Measurements from ENCODE around the gene SLC7A7.
"Not testable (repeated sequence)": the region's sequence is repeated elsewhere in the genome, so short reads cannot be mapped to it uniquely, and the experiment has no call there.

Gene SLC7A7

DNA sequence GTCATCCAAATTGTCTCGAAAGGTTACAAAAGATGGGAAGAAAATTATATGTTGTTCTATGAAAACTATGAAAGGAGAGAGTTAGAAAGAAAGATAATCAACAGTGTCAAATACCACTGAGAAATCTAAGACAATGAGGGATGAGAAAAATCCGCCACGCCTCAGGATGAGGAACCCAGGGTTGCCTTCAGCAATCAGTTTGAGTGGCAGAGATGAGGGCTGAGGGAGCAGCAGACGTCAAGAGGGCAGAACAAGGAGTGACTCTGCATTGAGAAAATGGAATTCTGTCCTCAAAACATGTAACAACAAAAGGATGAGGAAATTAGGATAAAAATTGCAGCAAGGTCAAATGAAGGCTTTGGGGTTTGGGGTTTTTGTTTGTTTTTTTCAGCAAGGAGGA, 67.0 kb downstream of the SLC7A7 start:
- Histone ChIP-seq H3K4me1 (ENCODE audit: control insufficient read depth, insufficient read depth, low read length) (no peaks in the 10 kb centered on the region), H3K36me3 (ENCODE audit: control insufficient read depth, insufficient read depth, low read length) (no peaks in the 10 kb centered on the region), H3K4me3 (ENCODE audit: low read length) (no peak overlapping the region), H3K27me3 (ENCODE audit: control insufficient read depth, insufficient read depth, low read length) (no peaks in the 10 kb centered on the region), H3K9me3 (ENCODE audit: control insufficient read depth, low read length) (no peaks in the 10 kb centered on the region), H3K9ac (ENCODE audit: low read length) (no peak overlapping the region)

DNA sequence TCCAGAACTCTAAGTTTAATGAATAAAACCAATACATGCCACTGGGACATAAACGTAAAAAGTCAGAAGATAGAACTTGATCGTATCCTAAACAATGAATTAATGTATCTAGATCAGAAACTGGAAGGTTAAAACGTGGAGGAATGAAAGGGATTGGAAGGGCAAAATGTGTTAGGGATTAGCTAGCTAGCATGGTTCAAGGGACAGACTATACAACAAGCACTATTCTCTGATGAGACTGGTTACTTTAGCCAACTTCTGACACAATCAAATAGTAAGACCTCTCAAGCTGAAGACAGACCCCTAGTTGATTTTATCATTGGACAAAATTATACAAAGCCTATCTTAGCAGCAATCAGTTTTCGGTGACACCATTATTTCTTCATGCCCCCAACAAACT, 67.5 kb downstream of the SLC7A7 start:
- Histone ChIP-seq H3K4me1 (ENCODE audit: control insufficient read depth, insufficient read depth, low read length) (no peaks in the 10 kb centered on the region), H3K9ac (ENCODE audit: low read length) (no peak overlapping the region), H3K9me3 (ENCODE audit: control insufficient read depth, low read length) (no peaks in the 10 kb centered on the region), H3K36me3 (ENCODE audit: control insufficient read depth, insufficient read depth, low read length) (no peaks in the 10 kb centered on the region), H3K4me3 (ENCODE audit: low read length) (no peak overlapping the region), H3K27me3 (ENCODE audit: control insufficient read depth, insufficient read depth, low read length) (no peaks in the 10 kb centered on the region)

DNA sequence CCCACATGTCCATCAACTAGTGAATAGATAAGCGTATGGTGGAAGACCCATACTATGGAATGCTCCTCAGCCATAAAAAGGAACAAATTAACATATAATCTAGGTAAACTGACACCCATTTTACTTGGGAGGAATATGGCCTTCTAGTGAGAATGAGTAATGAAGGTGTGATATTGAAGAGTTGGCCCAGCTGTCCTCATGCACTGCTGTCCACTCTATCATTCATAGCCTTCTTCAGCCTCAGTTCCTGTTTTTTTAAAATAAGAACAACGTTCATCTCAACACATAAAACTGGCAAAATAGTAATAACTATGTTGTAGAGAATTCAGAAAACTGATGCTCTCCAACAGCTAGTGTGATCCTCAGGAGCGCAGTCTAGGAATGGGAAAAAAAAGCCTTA, 75.2 kb downstream of the SLC7A7 start:
- Histone ChIP-seq H3K9ac (ENCODE audit: low read length) (no peak overlapping the region), H3K4me1 (ENCODE audit: control insufficient read depth, insufficient read depth, low read length) (no peaks in the 10 kb centered on the region), H3K27me3 (ENCODE audit: control insufficient read depth, insufficient read depth, low read length) (no peaks in the 10 kb centered on the region), H3K4me3 (ENCODE audit: low read length) (no peak overlapping the region), H3K9me3 (ENCODE audit: control insufficient read depth, low read length) (no peaks in the 10 kb centered on the region), H3K36me3 (ENCODE audit: control insufficient read depth, insufficient read depth, low read length) (no peaks in the 10 kb centered on the region)

DNA sequence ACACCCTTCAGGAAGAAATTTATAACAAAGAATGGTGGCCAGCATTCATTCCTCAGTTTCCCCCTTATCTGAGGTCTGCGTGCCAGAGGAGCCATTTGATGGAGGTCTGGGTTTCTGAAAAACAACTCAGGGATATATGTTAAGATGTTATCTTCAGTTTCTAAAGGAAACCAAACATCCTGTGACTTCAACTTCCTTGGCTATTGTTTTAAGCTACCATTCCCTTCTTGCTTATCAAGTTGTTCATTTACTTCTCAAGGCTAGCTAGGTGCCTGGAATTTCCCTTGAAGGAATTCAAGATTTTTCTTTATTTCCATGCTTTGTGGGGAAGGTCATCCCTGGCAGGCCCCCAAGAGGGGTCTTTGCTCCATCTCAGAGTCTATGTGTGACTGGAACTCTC, 75.8 kb downstream of the SLC7A7 start:
- no peak overlapping the region for H3K4me3 ChIP-seq (ENCODE audit: low read length)
- no peaks in the 10 kb centered on the region for H3K4me1 ChIP-seq (ENCODE audit: control insufficient read depth, insufficient read depth, low read length)
- H3K9ac ChIP-seq (ENCODE audit: low read length) = no peak overlapping the region
- no peaks in the 10 kb centered on the region for H3K27me3 ChIP-seq (ENCODE audit: control insufficient read depth, insufficient read depth, low read length)
- no peaks in the 10 kb centered on the region for H3K9me3 ChIP-seq (ENCODE audit: control insufficient read depth, low read length)
- H3K36me3 ChIP-seq (ENCODE audit: control insufficient read depth, insufficient read depth, low read length) = no peaks in the 10 kb centered on the region

DNA sequence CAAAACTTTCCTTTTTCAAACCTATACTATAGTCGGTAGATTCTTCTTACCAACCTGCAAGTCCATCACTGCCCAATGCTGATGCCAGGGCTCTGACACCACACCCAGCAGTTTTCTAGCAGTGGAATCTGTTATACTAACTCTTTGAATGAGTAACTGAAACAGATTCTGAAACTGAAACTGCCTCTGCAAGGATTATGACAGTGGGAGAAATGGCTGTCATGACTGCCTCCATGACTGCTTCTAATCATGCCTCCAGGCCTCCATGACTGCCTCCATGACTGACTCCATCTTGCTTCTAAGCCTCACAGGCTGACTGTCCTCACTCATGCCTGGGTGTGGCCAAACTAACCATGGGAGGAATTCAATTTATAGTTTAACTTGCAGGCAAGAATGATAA, 78.2 kb downstream of the SLC7A7 start:
- Histone ChIP-seq H3K4me1 (ENCODE audit: control insufficient read depth, insufficient read depth, low read length) (no peaks in the 10 kb centered on the region), H3K9me3 (ENCODE audit: control insufficient read depth, low read length) (no peaks in the 10 kb centered on the region), H3K9ac (ENCODE audit: low read length) (no peak overlapping the region), H3K36me3 (ENCODE audit: control insufficient read depth, insufficient read depth, low read length) (no peaks in the 10 kb centered on the region), H3K4me3 (ENCODE audit: low read length) (no peak overlapping the region), H3K27me3 (ENCODE audit: control insufficient read depth, insufficient read depth, low read length) (no peaks in the 10 kb centered on the region)

DNA sequence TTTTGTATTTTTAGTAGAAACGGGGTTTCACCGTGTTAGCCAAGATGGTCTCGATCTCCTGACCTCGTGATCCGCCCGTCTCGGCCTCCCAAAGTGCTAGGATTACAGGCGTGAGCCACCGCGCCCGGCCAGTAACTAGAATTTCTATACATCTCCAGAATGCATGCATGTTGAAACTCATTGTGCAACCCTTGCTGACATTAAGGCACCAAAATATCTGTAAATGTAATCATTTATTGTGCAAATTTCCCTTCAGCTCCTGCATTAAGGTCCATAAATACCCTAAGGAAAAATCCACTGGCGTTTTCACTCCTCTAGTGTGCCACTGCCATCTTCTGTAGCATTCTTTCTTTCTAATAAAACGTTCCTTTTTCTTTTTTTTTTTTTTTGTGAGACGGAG, 78.9 kb downstream of the SLC7A7 start:
- H3K9ac ChIP-seq (ENCODE audit: low read length); H3K4me1 ChIP-seq (ENCODE audit: control insufficient read depth, insufficient read depth, low read length); H3K36me3 ChIP-seq (ENCODE audit: control insufficient read depth, insufficient read depth, low read length); H3K9me3 ChIP-seq (ENCODE audit: control insufficient read depth, low read length); H3K4me3 ChIP-seq (ENCODE audit: low read length); H3K27me3 ChIP-seq (ENCODE audit: control insufficient read depth, insufficient read depth, low read length): not testable (repeated sequence)

DNA sequence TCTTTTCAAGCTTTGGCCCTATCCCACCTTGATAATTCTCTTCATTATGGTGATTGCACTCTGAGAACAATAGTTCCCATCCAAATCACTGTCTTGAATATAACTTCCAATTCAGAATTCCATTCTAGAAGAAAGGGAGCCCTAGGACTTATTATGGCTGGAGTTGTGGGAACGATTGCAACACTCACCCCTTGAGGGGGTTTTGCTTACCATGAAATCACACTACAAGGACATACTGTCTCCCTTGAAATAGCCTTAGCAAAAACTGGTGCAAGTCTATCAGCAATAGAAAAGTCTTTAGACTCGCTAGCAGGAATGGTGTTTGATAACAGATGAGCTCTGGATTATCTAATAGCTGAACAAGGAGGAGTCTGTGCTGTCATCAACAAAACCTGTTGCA, 80.1 kb downstream of the SLC7A7 start:
- H3K27me3 ChIP-seq (ENCODE audit: control insufficient read depth, insufficient read depth, low read length) = no peaks in the 10 kb centered on the region
- no peak overlapping the region for H3K4me3 ChIP-seq (ENCODE audit: low read length)
- H3K36me3 ChIP-seq (ENCODE audit: control insufficient read depth, insufficient read depth, low read length) = no peaks in the 10 kb centered on the region
- no peaks in the 10 kb centered on the region for H3K4me1 ChIP-seq (ENCODE audit: control insufficient read depth, insufficient read depth, low read length)
- no peaks in the 10 kb centered on the region for H3K9me3 ChIP-seq (ENCODE audit: control insufficient read depth, low read length)
- no peak overlapping the region for H3K9ac ChIP-seq (ENCODE audit: low read length)

DNA sequence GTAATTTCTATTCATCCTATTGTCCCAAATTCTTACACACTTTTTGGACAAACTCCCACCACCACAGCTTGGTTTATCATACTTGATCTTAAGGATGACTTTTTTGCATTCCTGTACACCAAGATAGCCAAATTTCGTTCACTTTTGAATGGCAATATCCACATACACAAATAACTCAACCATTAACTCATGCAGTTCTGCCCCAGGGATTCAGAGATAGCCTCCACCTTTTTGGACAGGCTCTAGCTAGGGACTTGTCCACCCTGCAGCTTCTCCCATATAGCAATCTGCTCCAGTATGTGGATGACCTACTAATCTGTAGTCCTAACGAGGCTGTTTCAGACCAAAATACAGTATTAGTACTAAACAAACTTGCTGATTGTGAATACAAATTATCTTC, 81.4 kb downstream of the SLC7A7 start:
- Histone ChIP-seq H3K27me3 (ENCODE audit: control insufficient read depth, insufficient read depth, low read length) (no peaks in the 10 kb centered on the region), H3K4me3 (ENCODE audit: low read length) (no peak overlapping the region), H3K36me3 (ENCODE audit: control insufficient read depth, insufficient read depth, low read length) (no peaks in the 10 kb centered on the region), H3K9me3 (ENCODE audit: control insufficient read depth, low read length) (no peaks in the 10 kb centered on the region), H3K9ac (ENCODE audit: low read length) (no peak overlapping the region), H3K4me1 (ENCODE audit: control insufficient read depth, insufficient read depth, low read length) (no peaks in the 10 kb centered on the region)

DNA sequence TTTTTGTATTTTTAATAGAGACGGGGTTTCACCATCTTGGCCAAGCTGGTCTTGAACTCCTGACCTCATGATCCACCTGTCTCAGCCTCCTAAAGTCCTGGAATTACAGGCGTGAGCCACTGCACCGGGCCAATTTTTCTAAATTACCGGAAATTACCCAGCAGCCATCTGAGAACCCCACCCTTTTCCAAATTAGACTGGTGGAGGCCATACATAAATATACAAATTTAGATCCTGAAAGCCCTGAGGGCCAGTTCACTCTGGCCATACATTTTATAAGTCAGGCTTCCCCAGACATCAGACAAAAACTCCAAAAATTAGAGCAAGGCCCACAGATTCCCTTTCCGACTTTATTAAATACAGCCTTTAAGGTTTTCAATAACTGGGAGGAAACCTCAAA, 83.2 kb downstream of the SLC7A7 start:
- H3K4me1 ChIP-seq (ENCODE audit: control insufficient read depth, insufficient read depth, low read length); H3K4me3 ChIP-seq (ENCODE audit: low read length); H3K27me3 ChIP-seq (ENCODE audit: control insufficient read depth, insufficient read depth, low read length); H3K9ac ChIP-seq (ENCODE audit: low read length); H3K36me3 ChIP-seq (ENCODE audit: control insufficient read depth, insufficient read depth, low read length); H3K9me3 ChIP-seq (ENCODE audit: control insufficient read depth, low read length): not testable (repeated sequence)

DNA sequence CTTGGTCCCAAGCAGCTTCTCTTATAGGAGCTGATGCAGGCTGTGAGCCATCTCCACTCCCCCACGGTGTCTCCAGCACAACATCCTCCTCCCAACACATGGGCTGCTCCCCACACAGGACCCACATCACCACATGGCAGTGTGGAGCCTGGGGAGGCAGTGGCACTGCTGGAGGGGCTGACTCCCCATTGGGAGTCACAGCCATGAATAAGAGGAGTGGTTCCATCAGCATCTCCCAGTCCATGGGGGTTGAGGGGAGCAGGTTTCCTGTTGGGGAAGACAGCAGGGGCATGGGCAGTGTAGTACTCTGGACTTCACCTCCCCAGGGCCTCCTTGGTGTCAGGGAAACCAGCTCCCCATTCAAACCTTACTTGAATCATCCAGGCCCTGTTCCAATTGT, 89.2 kb downstream of the SLC7A7 start:
- H3K9ac ChIP-seq (ENCODE audit: low read length) = no peak overlapping the region
- no peaks in the 10 kb centered on the region for H3K36me3 ChIP-seq (ENCODE audit: control insufficient read depth, insufficient read depth, low read length)
- H3K9me3 ChIP-seq (ENCODE audit: control insufficient read depth, low read length) = no peaks in the 10 kb centered on the region
- no peaks in the 10 kb centered on the region for H3K4me1 ChIP-seq (ENCODE audit: control insufficient read depth, insufficient read depth, low read length)
- no peaks in the 10 kb centered on the region for H3K27me3 ChIP-seq (ENCODE audit: control insufficient read depth, insufficient read depth, low read length)
- H3K4me3 ChIP-seq (ENCODE audit: low read length) = no peak overlapping the region

DNA sequence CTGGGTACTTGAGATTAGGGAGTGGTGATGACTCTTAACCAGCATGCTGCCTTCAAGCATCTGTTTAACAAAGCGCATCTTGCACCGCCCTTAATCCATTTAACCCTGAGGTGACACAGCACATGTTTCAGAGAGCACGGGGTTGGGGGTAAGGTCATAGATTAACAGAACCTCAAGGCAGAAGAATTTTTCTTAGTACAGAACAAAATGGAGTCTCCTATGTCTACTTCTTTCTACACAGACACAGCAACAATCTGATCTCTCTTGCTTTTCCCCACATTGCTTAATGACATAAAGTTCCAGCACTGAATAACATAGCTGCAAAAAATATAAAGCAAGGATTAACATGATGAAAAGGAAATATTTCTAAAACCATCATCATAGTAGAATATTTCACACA, 89.9 kb downstream of the SLC7A7 start:
- H3K4me3 ChIP-seq (ENCODE audit: low read length); H3K36me3 ChIP-seq (ENCODE audit: control insufficient read depth, insufficient read depth, low read length); H3K9me3 ChIP-seq (ENCODE audit: control insufficient read depth, low read length); H3K9ac ChIP-seq (ENCODE audit: low read length); H3K4me1 ChIP-seq (ENCODE audit: control insufficient read depth, insufficient read depth, low read length); H3K27me3 ChIP-seq (ENCODE audit: control insufficient read depth, insufficient read depth, low read length): not testable (repeated sequence)

DNA sequence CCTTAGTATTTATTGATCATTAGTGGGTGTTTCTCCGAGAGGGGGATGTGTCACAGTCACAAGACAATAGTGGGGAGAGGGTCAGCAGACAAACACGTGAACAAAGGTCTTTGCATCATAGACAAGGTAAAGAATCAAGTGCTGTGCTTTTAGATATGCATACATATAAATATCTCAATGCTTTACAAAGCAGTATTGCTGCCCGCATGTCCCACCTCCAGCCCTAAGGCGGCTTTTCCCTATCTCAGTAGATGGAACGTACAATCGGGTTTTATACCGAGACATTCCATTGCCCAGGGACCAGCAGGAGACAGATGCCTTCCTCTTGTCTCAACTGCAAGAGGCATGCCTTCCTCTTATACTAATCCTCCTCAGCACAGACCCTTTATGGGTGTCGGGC, 90.4 kb downstream of the SLC7A7 start:
- not testable (repeated sequence) for H3K4me3 ChIP-seq (ENCODE audit: low read length); H3K4me1 ChIP-seq (ENCODE audit: control insufficient read depth, insufficient read depth, low read length); H3K36me3 ChIP-seq (ENCODE audit: control insufficient read depth, insufficient read depth, low read length); H3K9ac ChIP-seq (ENCODE audit: low read length); H3K9me3 ChIP-seq (ENCODE audit: control insufficient read depth, low read length); H3K27me3 ChIP-seq (ENCODE audit: control insufficient read depth, insufficient read depth, low read length)

DNA sequence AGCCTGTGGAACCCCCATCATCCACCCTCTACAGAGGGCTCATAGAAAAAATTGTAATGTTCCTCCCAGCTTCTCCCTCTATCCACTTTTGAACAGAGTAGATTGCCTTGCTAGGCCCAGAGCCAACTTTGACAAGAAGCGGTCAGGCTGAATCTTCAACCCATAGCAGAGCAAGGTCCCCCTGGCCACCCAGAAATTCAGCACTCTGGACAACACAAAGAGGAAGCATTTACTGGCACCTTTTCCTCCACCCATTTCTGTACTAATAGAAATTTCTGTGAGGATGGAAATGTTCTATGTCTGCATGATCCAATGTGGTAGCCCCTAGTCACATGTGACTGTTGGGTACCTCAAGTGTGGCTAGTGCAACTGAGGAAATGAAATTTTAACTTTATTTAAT, 91.4 kb downstream of the SLC7A7 start:
- Histone ChIP-seq H3K9ac (ENCODE audit: low read length) (no peak overlapping the region), H3K9me3 (ENCODE audit: control insufficient read depth, low read length) (no peaks in the 10 kb centered on the region), H3K36me3 (ENCODE audit: control insufficient read depth, insufficient read depth, low read length) (no peaks in the 10 kb centered on the region), H3K27me3 (ENCODE audit: control insufficient read depth, insufficient read depth, low read length) (no peaks in the 10 kb centered on the region), H3K4me3 (ENCODE audit: low read length) (no peak overlapping the region), H3K4me1 (ENCODE audit: control insufficient read depth, insufficient read depth, low read length) (no peaks in the 10 kb centered on the region)

Measured in mucosa of stomach (tissue), 1 donor.